H9 (cell line): ENCODE data around the gene B4GALT3. TPM values are rescaled to one million over a fixed set of nuclear protein-coding genes. Genes with fewer than 3 reads are reported as not detected.
A peak's percentile ranks its signal among the peaks of the same experiment; 100 is the strongest.

Experiments
- DNase-seq: peaks from one replicate; pipeline ENCODE4 v3.0.0-alpha.2; 2017
- H2AFZ ChIP-seq: one replicate; pipeline ENCODE4 v1.6.1; 2013; ENCODE audit warnings: mild to moderate bottlenecking, low read length, control low read depth, moderate library complexity
- H2AK5ac ChIP-seq: 2 replicates; pipeline ENCODE4 v1.6.1; 2013; ENCODE audit warnings: low read length, control low read depth, mixed read lengths; ENCODE audit not compliant: insufficient read length
- H2BK120ac ChIP-seq: one replicate; pipeline ENCODE4 v1.6.1; 2013; ENCODE audit warnings: low read depth, mild to moderate bottlenecking, low read length, control low read depth, inconsistent platforms; ENCODE audit not compliant: poor library complexity, severe bottlenecking
- H2BK12ac ChIP-seq: 2 replicates; pipeline ENCODE4 v1.6.1; 2013; ENCODE audit warnings: low read length, control low read depth, mixed read lengths, low read depth; ENCODE audit not compliant: insufficient read length
- H2BK15ac ChIP-seq: 2 replicates; pipeline ENCODE4 v1.6.1; 2013; ENCODE audit warnings: low read depth, low read length, control low read depth
- H2BK20ac ChIP-seq: one replicate; pipeline ENCODE4 v1.6.1; 2013; ENCODE audit warnings: low read depth, mild to moderate bottlenecking, low read length, control low read depth, inconsistent platforms; ENCODE audit not compliant: poor library complexity, severe bottlenecking
- H2BK5ac ChIP-seq: 2 replicates; pipeline ENCODE4 v1.6.1; 2013; ENCODE audit warnings: low read length, control low read depth, mixed read lengths; ENCODE audit not compliant: insufficient read length
- H3K14ac ChIP-seq: 2 replicates; pipeline ENCODE4 v1.6.1; 2013; ENCODE audit warnings: low read length, control low read depth; ENCODE audit not compliant: insufficient read depth
- H3K18ac ChIP-seq: 2 replicates; pipeline ENCODE4 v1.6.1; 2013; ENCODE audit warnings: low read depth, mild to moderate bottlenecking, mixed read lengths, low read length, control low read depth; ENCODE audit not compliant: insufficient read length
- H3K23ac ChIP-seq: 2 replicates; pipeline ENCODE4 v1.6.1; 2013; ENCODE audit warnings: low read length, control low read depth, mixed read lengths, low read depth; ENCODE audit not compliant: insufficient read length
- H3K23me2 ChIP-seq: 2 replicates; pipeline ENCODE4 v1.6.1; 2013; ENCODE audit warnings: low read depth, mild to moderate bottlenecking, mixed read lengths, low read length, control low read depth; ENCODE audit not compliant: insufficient read length, poor library complexity, severe bottlenecking
- H3K27ac ChIP-seq: 2 replicates; pipeline ENCODE4 v1.5.1; 2013; ENCODE audit warnings: low read length, control low read depth, mixed read lengths, low read depth; ENCODE audit not compliant: insufficient read length
- H3K27me3 ChIP-seq: 2 replicates; pipeline ENCODE4 v1.6.1; 2013; ENCODE audit warnings: low read length, control low read depth, inconsistent platforms; ENCODE audit not compliant: insufficient read depth
- H3K4ac ChIP-seq: 2 replicates; pipeline ENCODE4 v1.6.1; 2013; ENCODE audit warnings: low read depth, mild to moderate bottlenecking, control low read depth, inconsistent platforms, low read length, moderate library complexity
- H3K4me1 ChIP-seq: 2 replicates; pipeline ENCODE4 v1.6.1; 2013; ENCODE audit warnings: low read length, control low read depth, inconsistent platforms; ENCODE audit not compliant: insufficient read depth
- H3K4me2 ChIP-seq: 2 replicates; pipeline ENCODE4 v1.6.1; 2013; ENCODE audit warnings: low read length, control low read depth, mixed read lengths; ENCODE audit not compliant: insufficient read length, insufficient read depth
- H3K56ac ChIP-seq: 2 replicates; pipeline ENCODE4 v1.6.1; 2013; ENCODE audit warnings: low read depth, mild to moderate bottlenecking, mixed read lengths, low read length, control low read depth; ENCODE audit not compliant: insufficient read length
- H3K79me1 ChIP-seq: 2 replicates; pipeline ENCODE4 v1.6.1; 2013; ENCODE audit warnings: low read depth, mild to moderate bottlenecking, moderate library complexity, low read length, control low read depth, inconsistent platforms; ENCODE audit not compliant: insufficient read depth, poor library complexity, severe bottlenecking
- H3K79me2 ChIP-seq: 2 replicates; pipeline ENCODE4 v1.6.1; 2013; ENCODE audit warnings: low read length, control low read depth, inconsistent platforms; ENCODE audit not compliant: insufficient read depth
- H3K9ac ChIP-seq: 2 replicates; pipeline ENCODE4 v1.6.1; 2013; ENCODE audit warnings: low read length, control low read depth, mixed read lengths; ENCODE audit not compliant: insufficient read length; ENCODE audit errors: extremely low read depth
- H3K9me3 ChIP-seq: one replicate; pipeline ENCODE4 v1.6.1; 2013; ENCODE audit warnings: low read depth, low read length, inconsistent platforms; ENCODE audit not compliant: control insufficient read depth
- H3T11ph ChIP-seq: one replicate; pipeline ENCODE4 v1.6.1; 2013; ENCODE audit warnings: mild to moderate bottlenecking, low read length, control low read depth, inconsistent platforms
- H4K20me1 ChIP-seq: one replicate; pipeline ENCODE4 v1.6.1; 2013; ENCODE audit not compliant: control insufficient read depth, insufficient read length, insufficient read depth
- H4K5ac ChIP-seq: 2 replicates; pipeline ENCODE4 v1.6.1; 2013; ENCODE audit warnings: low read depth, mild to moderate bottlenecking, mixed read lengths, low read length, control low read depth; ENCODE audit not compliant: insufficient read length
- H4K8ac ChIP-seq: replicated peaks from 2 replicates; pipeline ENCODE4 v1.6.1; 2013; ENCODE audit warnings: low read length, control low read depth, mixed read lengths, low read depth; ENCODE audit not compliant: insufficient read length
- H4K91ac ChIP-seq: 2 replicates; pipeline ENCODE4 v1.6.1; 2013; ENCODE audit warnings: low read depth, mild to moderate bottlenecking, moderate library complexity, mixed read lengths, low read length, control low read depth; ENCODE audit not compliant: insufficient read length
- H3K27ac Mint-ChIP-seq, 3 experiments: 2 replicates in 2 of 3; 3 replicates in 1 of 3; pipeline ENCODE4 v1.8.0; 2020 to 2021; ENCODE audit warnings: mixed read lengths in 3 of 3, mild to moderate bottlenecking in 1 of 3, moderate library complexity in 1 of 3
- H3K27me3 Mint-ChIP-seq: 2 replicates; pipeline ENCODE4 v1.8.0; 2021; ENCODE audit warnings: low read depth, mild to moderate bottlenecking, moderate library complexity, mixed read lengths
- H3K36me3 Mint-ChIP-seq, 3 experiments: 2 replicates in 2 of 3; 3 replicates in 1 of 3; pipeline ENCODE4 v1.8.0; 2020 to 2021; ENCODE audit warnings: low read depth in 3 of 3, mixed read lengths in 3 of 3; ENCODE audit not compliant: insufficient read depth in 1 of 3
- H3K4me1 Mint-ChIP-seq, 2 experiments: 2 replicates each; pipeline ENCODE4 v1.8.0; 2020; ENCODE audit warnings: mixed read lengths in 2 of 2
- H3K4me3 Mint-ChIP-seq, 2 experiments: 2 replicates in 1 of 2; 3 replicates in 1 of 2; pipeline ENCODE4 v1.8.0; 2020 to 2021; ENCODE audit warnings: mild to moderate bottlenecking in 2 of 2, mixed read lengths in 2 of 2, moderate library complexity in 1 of 2
- H3K9me3 Mint-ChIP-seq, 2 experiments: 2 replicates in 1 of 2; 3 replicates in 1 of 2; pipeline ENCODE4 v1.8.0; 2020; ENCODE audit warnings: mild to moderate bottlenecking in 2 of 2, mixed read lengths in 2 of 2, moderate library complexity in 1 of 2
- CTCF ChIP-seq: fragments of 200-600 bp; sonication (generic); conservative IDR thresholded peaks from 3 replicates; pipeline ENCODE4 v1.8.0; 2021; ENCODE audit warnings: antibody characterized with exemption, mild to moderate bottlenecking
- WGBS: extraction: QIAGEN DNeasy Blood & Tissue Kit; methylation state at CpG from one replicate; pipeline ENCODE4 v1.1.7; 2013; ENCODE audit warnings: missing lambda C conversion rate, low lambda C conversion rate, mixed read lengths; ENCODE audit not compliant: insufficient read length; ENCODE audit errors: extremely low coverage; 5-methylcytosine and 5-hydroxymethylcytosine counted together
- total RNA-seq: library from RNA; stranded (reverse); gene quantifications from 2 replicates; pipeline ENCODE4 v1.2.1, GENCODE V29; 2021

The B4GALT3 gene
- total RNA-seq, 1 experiment from 2014 or later = 31.8 TPM

- H2BK20ac ChIP-seq = no peak overlapping the region
- no CpG with 5 or more reads among the region's 3 CpGs for WGBS
- no peak overlapping the region for H4K5ac ChIP-seq
- H4K20me1 ChIP-seq = no peaks in the 10 kb centered on the region
- H2AFZ ChIP-seq = no peak overlapping the region
- no peak overlapping the region for H2BK12ac ChIP-seq
- no peaks in the 10 kb centered on the region for H3K79me1 ChIP-seq
- H3K4me1 Mint-ChIP-seq = peaks cover 23 to 40% of the 10 kb centered on the region in 2 experiments
- peak overlapping the region; percentile 99 to 100 for H3K4me3 Mint-ChIP-seq
- no peak overlapping the region for H3K4ac ChIP-seq
- peak overlapping the region in 2 of 3 experiments; percentile 98 to 99; a peak in 5 of 7 replicates for H3K27ac Mint-ChIP-seq
- peaks cover 18 to 22% (median 20%) of the 10 kb centered on the region in 3 experiments; a peak in 6 of 7 replicates for H3K36me3 Mint-ChIP-seq
- H2BK5ac ChIP-seq = no peak overlapping the region
- no peak overlapping the region for H4K91ac ChIP-seq
- no peaks in the 10 kb centered on the region for H3K27me3 ChIP-seq
- H3T11ph ChIP-seq = no peak overlapping the region
- H3K4me2 ChIP-seq = peak overlapping the region; percentile 79
- H3K27me3 Mint-ChIP-seq = no peaks in the 10 kb centered on the region
- peaks cover 8% of the 10 kb centered on the region; the same call in 1 of the 2 replicates for H3K4me1 ChIP-seq
- H3K9me3 Mint-ChIP-seq = no peaks in the 10 kb centered on the region
- no peak for DNase-seq
- H2AK5ac ChIP-seq = no peak overlapping the region
- H2BK120ac ChIP-seq = no peak overlapping the region
- peak overlapping the region; percentile 39 for H3K9ac ChIP-seq
- H3K9me3 ChIP-seq = no peaks in the 10 kb centered on the region
- H3K79me2 ChIP-seq = no peaks in the 10 kb centered on the region
- no peak for TF ChIP-seq CTCF
- H3K23ac ChIP-seq = no peak overlapping the region
- no peak overlapping the region for H2BK15ac ChIP-seq
- no peak overlapping the region for H3K27ac ChIP-seq
- H3K18ac ChIP-seq = no peak overlapping the region
- no peaks in the 10 kb centered on the region for H3K23me2 ChIP-seq
- H4K8ac ChIP-seq = no peak overlapping the region
- no peak overlapping the region for H3K14ac ChIP-seq
- H3K56ac ChIP-seq = no peak overlapping the region
Measured at GRCh38 chr1:161226759-161227158, 49.5 kb upstream of the B4GALT3 start.
